GM23338 (cell line): Measurements from ENCODE around the gene ZFP62. TPM values are rescaled to one million over a fixed set of nuclear protein-coding genes. Genes with fewer than 3 reads are reported as not detected.

Experiments
- ATAC-seq: fragments of 200-7000 bp; cut with Tn5 transposase; 3 replicates; pipeline ENCODE4 v1.9.1; 2020
- DNase-seq: peaks from one replicate; pipeline ENCODE4 v3.0.0-alpha.2; 2015; ENCODE audit warnings: low spot score
- H2AFZ ChIP-seq: fragments of 200-600 bp; sonication (generic); 2 replicates; pipeline ENCODE4 v1.8.0; 2016; ENCODE audit warnings: antibody characterized with exemption, mild to moderate bottlenecking, moderate library complexity
- H3F3A ChIP-seq: fragments of 200-600 bp; sonication (generic); replicated peaks from 2 replicates; pipeline ENCODE4 v1.8.0; 2017; ENCODE audit warnings: antibody characterized with exemption, mixed run types, low read depth
- H3K27ac ChIP-seq: fragments of 200-600 bp; sonication (generic); 2 replicates; pipeline ENCODE4 v1.6.1; 2016; ENCODE audit warnings: low read depth
- H3K27me3 ChIP-seq: fragments of 200-600 bp; sonication (generic); 2 replicates; pipeline ENCODE4 v1.8.0; 2016; ENCODE audit warnings: mild to moderate bottlenecking, mixed run types, moderate library complexity; ENCODE audit not compliant: insufficient read depth
- H3K36me3 ChIP-seq: fragments of 200-600 bp; sonication (generic); 2 replicates; pipeline ENCODE4 v1.8.0; 2016; ENCODE audit warnings: mild to moderate bottlenecking; ENCODE audit not compliant: insufficient read depth
- H3K4me1 ChIP-seq: fragments of 200-600 bp; sonication (generic); 2 replicates; pipeline ENCODE4 v1.8.0; 2016; ENCODE audit warnings: mild to moderate bottlenecking, moderate library complexity; ENCODE audit not compliant: insufficient read depth
- H3K4me2 ChIP-seq: fragments of 200-600 bp; sonication (generic); 2 replicates; pipeline ENCODE4 v1.7.1; 2017; ENCODE audit warnings: mixed run types
- H3K4me3 ChIP-seq: fragments of 200-600 bp; sonication (generic); 2 replicates; pipeline ENCODE4 v1.6.1; 2016; ENCODE audit warnings: mixed run types
- H3K79me2 ChIP-seq: fragments of 200-600 bp; sonication (generic); replicated peaks from 2 replicates; pipeline ENCODE4 v1.8.0; 2017; ENCODE audit warnings: mild to moderate bottlenecking; ENCODE audit not compliant: insufficient read depth
- H3K9me2 ChIP-seq: fragments of 200-600 bp; sonication (generic); 2 replicates; pipeline ENCODE4 v1.8.0; 2017; ENCODE audit not compliant: insufficient read depth
- H4K20me1 ChIP-seq: fragments of 200-600 bp; sonication (generic); replicated peaks from 2 replicates; pipeline ENCODE4 v1.8.0; 2017; ENCODE audit warnings: mild to moderate bottlenecking; ENCODE audit not compliant: insufficient read depth
- H3K27ac Mint-ChIP-seq: 2 replicates; pipeline ENCODE4 v1.8.0; 2020; ENCODE audit warnings: inconsistent platforms, mild to moderate bottlenecking, moderate library complexity, mixed read lengths
- H3K27me3 Mint-ChIP-seq: 3 replicates; pipeline ENCODE4 v1.8.0; 2022; ENCODE audit warnings: low read depth, mild to moderate bottlenecking, moderate library complexity, mixed read lengths, inconsistent platforms; ENCODE audit not compliant: insufficient read depth, poor library complexity
- H3K36me3 Mint-ChIP-seq: 3 replicates; pipeline ENCODE4 v1.8.0; 2021; ENCODE audit warnings: low read depth, mild to moderate bottlenecking, inconsistent platforms, moderate library complexity, mixed read lengths
- H3K4me1 Mint-ChIP-seq: 3 replicates; pipeline ENCODE4 v1.8.0; 2020; ENCODE audit warnings: mild to moderate bottlenecking, inconsistent platforms, mixed read lengths
- H3K4me3 Mint-ChIP-seq: 3 replicates; pipeline ENCODE4 v1.8.0; 2021; ENCODE audit warnings: moderate library complexity, mild to moderate bottlenecking, inconsistent platforms, mixed read lengths
- H3K9me3 Mint-ChIP-seq: 3 replicates; pipeline ENCODE4 v1.8.0; 2020; ENCODE audit warnings: moderate library complexity, mild to moderate bottlenecking, inconsistent platforms, mixed read lengths
- CREB1 ChIP-seq: fragments of 250-450 bp; sonication (Bioruptor Pico); IDR thresholded peaks from 2 replicates; pipeline ENCODE4 v1.5.0; 2020; ENCODE audit warnings: low read depth, mild to moderate bottlenecking, moderate library complexity
- CTCF ChIP-seq, 2 experiments: fragments of 200-600 bp in 1 of 2; sonication (generic) in 1 of 2; conservative IDR thresholded peaks; 2 replicates each; pipeline versions ENCODE4 v1.5.1 to v1.6.1; 2016 to 2017; ENCODE audit warnings: antibody characterized with exemption in 2 of 2, low read depth in 2 of 2, mild to moderate bottlenecking in 2 of 2, moderate library complexity in 1 of 2
- ETS1 ChIP-seq: IDR thresholded peaks from 2 replicates; pipeline ENCODE4 v1.6.1; 2016; ENCODE audit warnings: antibody characterized with exemption
- EZH2 ChIP-seq: fragments of 200-600 bp; sonication (generic); IDR thresholded peaks from one replicate; pipeline ENCODE4 v1.8.0; 2017; ENCODE audit warnings: antibody characterized with exemption, mild to moderate bottlenecking, low read depth; ENCODE audit not compliant: unreplicated experiment
- EZH2phosphoT487 ChIP-seq: fragments of 200-600 bp; sonication (generic); IDR thresholded peaks from one replicate; pipeline ENCODE4 v1.8.1; 2018; ENCODE audit warnings: antibody characterized with exemption; ENCODE audit not compliant: unreplicated experiment
- NANOG ChIP-seq: IDR thresholded peaks from 2 replicates; pipeline ENCODE4 v1.6.1; 2016; ENCODE audit warnings: antibody characterized with exemption, borderline replicate concordance
- STAT1 ChIP-seq: IDR thresholded peaks from one replicate; pipeline ENCODE4 v1.6.1; 2016; ENCODE audit warnings: antibody characterized with exemption; ENCODE audit not compliant: unreplicated experiment
- ZNF114 ChIP-seq: fragments of 250-450 bp; sonication (Bioruptor Pico); IDR thresholded peaks from 2 replicates; pipeline ENCODE4 v1.5.0; 2020; ENCODE audit warnings: mild to moderate bottlenecking, moderate library complexity
- ZNF331 ChIP-seq: fragments of 250-450 bp; sonication (Bioruptor Pico); IDR thresholded peaks from 2 replicates; pipeline ENCODE4 v1.5.0; 2020; ENCODE audit warnings: low read depth, mild to moderate bottlenecking, moderate library complexity
- ZNF462 ChIP-seq: fragments of 250-450 bp; sonication (Bioruptor Pico); IDR thresholded peaks from 2 replicates; pipeline ENCODE4 v1.5.0; 2020; ENCODE audit warnings: mild to moderate bottlenecking, moderate library complexity
- polyA plus RNA-seq: library from polyadenylated mRNA; unstranded; fragments of >200 nt; fragmentation: Nextera tagmentation; extraction: Ambion mirVana; gene quantifications from 2 replicates; pipeline ENCODE4 v1.2.1, GENCODE V29; 2016
- total RNA-seq: library from RNA; depleted of rRNA; stranded (reverse); fragments of >200 nt; shearing (Covaris generic); gene quantifications from 2 replicates; pipeline ENCODE4 v1.2.3, GENCODE V29; 2014

Gene ZFP62
- total and polyA plus RNA-seq, 2 experiments from 2014 or later, result 32.9 to 33.2 TPM

GRCh38 chr5:180869587-180869986 lies 8.5 kb upstream of the ZFP62 start (continued):
- TF ChIP-seq ZNF114 (no peak), EZH2 (no peak)

- no peaks in the 10 kb centered on the region for H3K36me3 Mint-ChIP-seq
- H3K27me3 Mint-ChIP-seq, result peaks cover 4% of the 10 kb centered on the region
- no peaks in the 10 kb centered on the region for H3K79me2 ChIP-seq
- no peaks in the 10 kb centered on the region for H3K36me3 ChIP-seq
- no peaks in the 10 kb centered on the region for H3F3A ChIP-seq
- no peak overlapping the region for H3K27ac ChIP-seq
- no peak overlapping the region for H3K4me3 Mint-ChIP-seq
- H3K27me3 ChIP-seq, result no peaks in the 10 kb centered on the region
- H3K4me3 ChIP-seq, result no peak overlapping the region
- H3K4me2 ChIP-seq, result no peak overlapping the region
- no peak overlapping the region for H2AFZ ChIP-seq
- no peaks in the 10 kb centered on the region for H3K9me2 ChIP-seq
- peaks cover 7% of the 10 kb centered on the region; the same call in 1 of the 2 replicates for H3K4me1 ChIP-seq
- TF ChIP-seq CTCF (conservative IDR thresholded peaks at IDR 0.05; ENCODE audit: low read depth in 2 of 2) (peak; percentile 95 to 96), NANOG (peak; percentile 8; the same call in 1 of the 2 replicates), EZH2 (no peak), ZNF331 (CRISPR knock-in tag) (no peak)
- H4K20me1 ChIP-seq, result no peaks in the 10 kb centered on the region
- DNase-seq (peak; percentile 95), ATAC-seq (peak; percentile 89)
- no peak overlapping the region for H3K27ac Mint-ChIP-seq
- no peaks in the 10 kb centered on the region for H3K9me3 Mint-ChIP-seq
- H3K4me1 Mint-ChIP-seq, result peaks cover 19% of the 10 kb centered on the region
These were observed 7.9 kb upstream of the ZFP62 start for GRCh38 chr5:180868960-180869359.

GRCh38 chr5:180866985-180867384 lies 5.9 kb upstream of the ZFP62 start:
- peaks cover 18% of the 10 kb centered on the region for H3K4me1 Mint-ChIP-seq
- H3K27ac Mint-ChIP-seq, result no peak overlapping the region
- ATAC-seq, result no peak
- no peak for TF ChIP-seq CREB1 (CRISPR knock-in tag)
- TF ChIP-seq STAT1, result no peak
- no peak for TF ChIP-seq ZNF114
- no peak for TF ChIP-seq ETS1
- no peak for TF ChIP-seq ZNF462
- no peak for TF ChIP-seq EZH2
- TF ChIP-seq EZH2phosphoT487, result no peak

More at GRCh38 chr5:180866985-180867384, 5.9 kb upstream of the ZFP62 start:
- H3K4me2 ChIP-seq, result no peak overlapping the region
- peaks cover 7% of the 10 kb centered on the region for H3K27me3 Mint-ChIP-seq
- H3K9me3 Mint-ChIP-seq, result no peaks in the 10 kb centered on the region
- 0 out of 2 replicates have a peak overlapping the region, but pooled peaks have one; percentile 77 for H2AFZ ChIP-seq
- no peak overlapping the region for H3K4me3 ChIP-seq
- H3K9me2 ChIP-seq, result no peaks in the 10 kb centered on the region
- no peaks in the 10 kb centered on the region for H3K36me3 ChIP-seq
- no peaks in the 10 kb centered on the region for H3K27me3 ChIP-seq
- peaks cover 13% of the 10 kb centered on the region for H3K4me1 ChIP-seq
- no peaks in the 10 kb centered on the region for H4K20me1 ChIP-seq
- no peaks in the 10 kb centered on the region for H3K36me3 Mint-ChIP-seq
- no peaks in the 10 kb centered on the region for H3K79me2 ChIP-seq
- DNase-seq, result no peak
- H3K4me3 Mint-ChIP-seq, result no peak overlapping the region
- no peaks in the 10 kb centered on the region for H3F3A ChIP-seq
- no peak overlapping the region for H3K27ac ChIP-seq
